Stomach smooth muscle (tissue), 2 donors: ENCODE results near the gene HSD17B4.
"Not testable (repeated sequence)": the region's sequence is repeated elsewhere in the genome, so short reads cannot be mapped to it uniquely, and the experiment has no call there.

Source experiments
- H3K27ac ChIP-seq: one replicate; pipeline ENCODE4 v1.7.0; 2013; ENCODE audit warnings: mild to moderate bottlenecking, low read length, inconsistent platforms
- H3K27me3 ChIP-seq, 2 donors: one replicate each; pipeline ENCODE4 v1.7.0; 2013; ENCODE audit warnings: low read length in 2 of 2; ENCODE audit not compliant: insufficient read depth in 2 of 2, control insufficient read depth in 1 of 2
- H3K36me3 ChIP-seq, 2 donors: one replicate each; pipeline ENCODE4 v1.7.0; 2013; ENCODE audit warnings: low read length in 2 of 2; ENCODE audit not compliant: control insufficient read depth in 2 of 2, insufficient read depth in 2 of 2
- H3K4me1 ChIP-seq: one replicate; pipeline ENCODE4 v1.7.0; 2013; ENCODE audit warnings: low read length; ENCODE audit not compliant: control insufficient read depth, insufficient read depth
- H3K4me3 ChIP-seq, 2 donors: one replicate each; pipeline ENCODE4 v1.7.0; 2013; ENCODE audit warnings: low read length in 2 of 2
- H3K9ac ChIP-seq, 2 donors: one replicate each; pipeline ENCODE4 v1.7.0; 2013; ENCODE audit warnings: low read length in 2 of 2, mild to moderate bottlenecking in 1 of 2
- H3K9me3 ChIP-seq, 2 donors: one replicate each; pipeline ENCODE4 v1.7.0; 2013; ENCODE audit warnings: low read length in 2 of 2; ENCODE audit not compliant: control insufficient read depth in 2 of 2
- donor health status: healthy.
- donor health status: Pancreatic carcinoma.

HSD17B4 gene

GRCh38 chr5:119412279-119413227 is 39.7 kb upstream of the HSD17B4 start:
- Histone ChIP-seq H3K4me1 (peaks cover 5% of the 10 kb centered on the region), H3K27ac (peak overlapping the region; percentile 78), H3K27me3 (no peaks in the 10 kb centered on the region), H3K9ac (peak overlapping the region in 1 of 2 donors; percentile 80), H3K36me3 (no peaks in the 10 kb centered on the region), H3K9me3 (no peaks in the 10 kb centered on the region), H3K4me3 (peak overlapping the region; percentile 68 to 81)

DNA sequence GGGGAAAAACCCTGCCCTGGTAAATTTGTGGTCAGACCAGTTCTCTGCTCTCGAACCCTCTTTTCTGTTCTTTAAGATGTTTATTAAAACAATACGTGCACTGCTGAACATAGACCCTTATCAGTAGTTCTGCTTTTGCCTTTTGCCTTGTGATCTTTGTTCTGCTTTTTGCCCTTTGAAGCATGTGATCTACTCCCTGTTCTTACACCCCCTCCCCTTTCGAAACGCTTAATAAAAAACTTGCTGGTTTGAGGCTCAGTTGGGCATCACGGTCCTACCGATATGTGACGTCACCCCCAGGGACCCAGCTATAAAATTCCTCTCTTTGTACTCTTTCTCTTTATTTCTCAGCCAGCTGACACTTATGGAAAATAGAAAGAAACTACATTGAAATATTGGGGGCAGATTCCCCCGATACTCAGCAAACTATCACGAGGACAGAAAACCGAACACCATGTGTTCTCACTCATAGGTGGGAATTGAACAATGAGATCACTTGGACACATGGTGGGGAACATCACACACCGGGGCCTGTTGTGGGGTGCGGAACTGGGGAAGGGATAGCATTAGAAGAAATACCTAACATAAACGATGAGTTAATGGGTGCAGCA is 38.1 kb upstream of the HSD17B4 start:
- not testable (repeated sequence) for H3K4me3 ChIP-seq, H3K9me3 ChIP-seq, H3K36me3 ChIP-seq, H3K27ac ChIP-seq, H3K4me1 ChIP-seq, H3K27me3 ChIP-seq, H3K9ac ChIP-seq

DNA sequence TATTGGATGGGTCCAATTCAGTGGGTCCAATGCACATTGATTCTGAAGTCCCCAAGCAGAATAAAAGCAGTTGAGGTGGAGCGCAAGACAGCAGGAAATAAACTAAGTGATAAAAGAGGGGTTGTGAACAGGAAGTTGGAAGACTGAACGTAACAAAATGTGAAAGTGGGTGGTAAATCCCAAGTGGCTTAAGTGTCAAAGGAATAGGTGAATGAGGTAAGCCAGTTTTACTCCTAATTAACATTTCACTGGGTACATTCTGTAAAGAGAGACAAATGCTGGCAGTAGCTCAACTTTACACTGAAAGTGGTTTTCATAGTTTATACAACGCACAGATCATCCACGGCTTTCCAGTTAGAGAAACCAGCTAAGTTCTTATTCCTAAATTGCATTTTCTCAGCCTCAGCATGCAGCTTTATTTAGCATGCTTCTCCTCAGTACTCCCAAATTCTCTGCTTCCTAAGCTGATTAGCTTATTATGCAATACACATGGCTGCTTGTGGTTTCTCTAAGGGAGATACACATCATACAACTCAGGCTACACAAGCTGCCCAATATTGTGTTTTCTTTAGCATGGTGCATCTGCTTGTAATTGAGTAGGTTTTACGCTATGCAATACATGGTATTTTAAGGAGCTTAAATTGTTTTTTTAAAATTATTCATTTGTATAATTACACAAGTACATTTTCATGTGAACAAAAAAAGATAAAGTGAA is 34.2 kb upstream of the HSD17B4 start:
- H3K4me3 ChIP-seq = no peak overlapping the region
- no peaks in the 10 kb centered on the region for H3K36me3 ChIP-seq
- no peaks in the 10 kb centered on the region for H3K27me3 ChIP-seq
- no peak overlapping the region for H3K9ac ChIP-seq
- H3K27ac ChIP-seq = no peak overlapping the region
- peaks cover 4% of the 10 kb centered on the region for H3K4me1 ChIP-seq
- no peaks in the 10 kb centered on the region for H3K9me3 ChIP-seq

DNA sequence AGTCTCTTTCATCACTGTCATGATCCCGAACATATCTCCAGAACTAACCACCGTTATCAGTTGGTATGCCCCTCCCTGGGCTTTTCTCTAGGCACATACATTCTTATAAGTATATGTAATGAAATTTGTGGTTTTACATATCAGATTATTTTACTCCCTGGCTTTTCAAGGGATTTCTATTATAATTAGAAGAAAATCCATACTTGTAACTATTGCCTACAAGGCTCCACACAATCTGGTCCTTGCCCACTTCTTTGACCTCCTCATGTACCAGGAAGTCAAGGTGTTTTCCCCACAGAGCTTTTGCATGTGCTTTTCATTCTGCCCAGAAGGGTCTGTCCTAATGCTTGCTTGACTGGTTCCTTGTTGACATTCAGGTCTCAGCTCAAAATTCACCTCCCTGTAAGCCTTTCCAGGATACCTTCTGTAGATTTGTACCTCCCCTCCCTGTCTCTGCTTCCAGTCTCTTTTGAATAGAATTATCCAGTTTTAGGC is 33.6 kb upstream of the HSD17B4 start:
- Histone ChIP-seq H3K4me1 (peaks cover 4% of the 10 kb centered on the region), H3K27me3 (no peaks in the 10 kb centered on the region), H3K9ac (no peak overlapping the region), H3K36me3 (no peaks in the 10 kb centered on the region), H3K9me3 (no peaks in the 10 kb centered on the region), H3K4me3 (no peak overlapping the region), H3K27ac (no peak overlapping the region)

DNA sequence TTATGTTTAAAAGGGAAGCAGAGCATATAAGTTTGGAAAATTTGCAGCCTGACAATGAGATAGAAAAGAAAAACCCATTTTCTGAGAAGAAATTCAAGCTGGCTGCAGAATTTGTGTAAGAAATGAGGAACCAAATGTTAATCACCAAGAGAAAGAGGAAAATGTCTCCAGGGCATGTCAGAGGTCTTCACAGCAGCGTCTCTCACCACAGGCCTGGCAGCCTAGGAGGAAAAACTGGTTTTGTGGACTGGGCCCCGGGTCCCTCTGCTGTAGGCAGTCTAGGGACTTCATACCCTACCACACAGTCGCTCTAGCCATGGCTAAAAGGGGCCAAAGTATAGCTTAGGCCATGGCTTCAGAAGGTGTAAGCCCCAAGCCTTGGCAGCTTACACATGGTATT is 32.1 kb upstream of the HSD17B4 start:
- no peaks in the 10 kb centered on the region for H3K36me3 ChIP-seq
- H3K4me3 ChIP-seq = no peak overlapping the region
- H3K27me3 ChIP-seq = no peaks in the 10 kb centered on the region
- no peak overlapping the region for H3K27ac ChIP-seq
- no peaks in the 10 kb centered on the region for H3K9me3 ChIP-seq
- H3K9ac ChIP-seq = no peak overlapping the region
- H3K4me1 ChIP-seq = peaks cover 4% of the 10 kb centered on the region

GRCh38 chr5:119426057-119426456 is 26.2 kb upstream of the HSD17B4 start:
- H3K9ac ChIP-seq = no peak overlapping the region
- no peak overlapping the region for H3K27ac ChIP-seq
- H3K27me3 ChIP-seq = no peaks in the 10 kb centered on the region
- H3K36me3 ChIP-seq = no peaks in the 10 kb centered on the region
- H3K4me3 ChIP-seq = no peak overlapping the region
- H3K9me3 ChIP-seq = no peaks in the 10 kb centered on the region
- no peaks in the 10 kb centered on the region for H3K4me1 ChIP-seq

DNA sequence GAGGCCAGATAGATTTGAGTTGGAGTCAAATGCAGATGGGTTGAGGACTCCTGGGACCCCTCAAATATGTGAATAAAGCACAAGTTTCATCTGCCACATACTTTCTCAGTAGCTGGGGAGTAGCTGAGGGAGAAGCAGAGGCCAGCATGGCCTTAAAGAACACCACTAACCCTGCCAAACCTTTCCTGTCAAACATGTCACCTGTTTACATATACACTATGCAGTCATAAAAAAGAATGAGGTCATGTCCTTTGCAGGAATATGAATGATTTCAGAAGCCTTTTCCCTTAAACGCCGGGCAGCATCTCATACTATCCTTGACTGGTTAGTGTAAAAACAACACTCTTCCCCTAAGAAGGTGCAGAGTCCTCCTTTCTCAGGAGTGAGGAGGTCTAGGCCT is 25.2 kb upstream of the HSD17B4 start:
- no peak overlapping the region for H3K4me3 ChIP-seq
- H3K27ac ChIP-seq = no peak overlapping the region
- H3K9me3 ChIP-seq = no peaks in the 10 kb centered on the region
- no peaks in the 10 kb centered on the region for H3K36me3 ChIP-seq
- no peaks in the 10 kb centered on the region for H3K27me3 ChIP-seq
- H3K4me1 ChIP-seq = no peaks in the 10 kb centered on the region
- H3K9ac ChIP-seq = no peak overlapping the region

GRCh38 chr5:119427596-119427995 is 24.7 kb upstream of the HSD17B4 start:
- H3K27ac ChIP-seq, H3K9ac ChIP-seq, H3K36me3 ChIP-seq, H3K4me1 ChIP-seq, H3K27me3 ChIP-seq, H3K4me3 ChIP-seq, H3K9me3 ChIP-seq: not testable (repeated sequence)

- H3K27ac ChIP-seq, H3K4me1 ChIP-seq, H3K4me3 ChIP-seq, H3K36me3 ChIP-seq, H3K27me3 ChIP-seq, H3K9me3 ChIP-seq, H3K9ac ChIP-seq: not testable (repeated sequence)
Measured at GRCh38 chr5:119428166-119428565, 24.1 kb upstream of the HSD17B4 start.

GRCh38 chr5:119428574-119428973 is 23.7 kb upstream of the HSD17B4 start:
- H3K4me1 ChIP-seq, H3K4me3 ChIP-seq, H3K9me3 ChIP-seq, H3K27me3 ChIP-seq, H3K36me3 ChIP-seq, H3K27ac ChIP-seq, H3K9ac ChIP-seq: not testable (repeated sequence)
